Retinal pigment epithelial cell (primary cell): ENCODE measurements around the gene KRT28.
A peak's percentile ranks its signal among the peaks of the same experiment; 100 is the strongest.

ENCODE experiments used
- DNase-seq: peaks from one replicate; pipeline ENCODE4 v3.0.0-alpha.2; 2010; ENCODE audit warnings: low read depth
- H3K4me3 ChIP-seq: 2 replicates; pipeline ENCODE4 v1.5.1; 2011; ENCODE audit warnings: mild to moderate bottlenecking, low read length, control low read depth, moderate library complexity
- CTCF ChIP-seq: conservative IDR thresholded peaks from 2 replicates; pipeline ENCODE4 v1.5.1; 2011; ENCODE audit warnings: low read depth, low read length, control low read depth, inconsistent platforms

The KRT28 gene

DNA sequence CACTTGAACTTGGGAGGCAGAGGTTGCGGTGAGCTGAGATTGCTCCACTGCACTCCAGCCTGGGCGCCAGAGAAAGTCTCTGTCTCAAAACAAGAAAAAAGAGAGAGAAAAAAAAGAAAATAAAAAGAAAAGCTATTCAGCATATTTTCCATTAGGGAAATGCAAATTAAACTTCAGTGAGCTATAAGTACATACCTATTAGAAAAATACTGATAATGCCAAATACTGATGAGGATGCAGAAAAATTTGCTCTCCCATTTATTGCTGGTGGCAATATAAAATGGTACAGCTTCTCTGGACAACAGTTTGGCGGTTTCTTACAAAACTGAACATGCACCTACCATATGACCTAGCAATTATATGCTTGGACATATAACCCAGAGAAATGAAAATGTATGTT, 12.9 kb upstream of the KRT28 start:
- no peak for TF ChIP-seq CTCF
- no peak for DNase-seq
- H3K4me3 ChIP-seq, result no peak overlapping the region

- TF ChIP-seq CTCF, result no peak
- H3K4me3 ChIP-seq, result no peak overlapping the region
- no peak for DNase-seq
Measured at GRCh38 chr17:40810494-40810893, 10.7 kb upstream of the KRT28 start.

- no peak for DNase-seq
- H3K4me3 ChIP-seq, result no peak overlapping the region
- no peak for TF ChIP-seq CTCF
Measured at GRCh38 chr17:40809721-40810421, 10.1 kb upstream of the KRT28 start.

DNA sequence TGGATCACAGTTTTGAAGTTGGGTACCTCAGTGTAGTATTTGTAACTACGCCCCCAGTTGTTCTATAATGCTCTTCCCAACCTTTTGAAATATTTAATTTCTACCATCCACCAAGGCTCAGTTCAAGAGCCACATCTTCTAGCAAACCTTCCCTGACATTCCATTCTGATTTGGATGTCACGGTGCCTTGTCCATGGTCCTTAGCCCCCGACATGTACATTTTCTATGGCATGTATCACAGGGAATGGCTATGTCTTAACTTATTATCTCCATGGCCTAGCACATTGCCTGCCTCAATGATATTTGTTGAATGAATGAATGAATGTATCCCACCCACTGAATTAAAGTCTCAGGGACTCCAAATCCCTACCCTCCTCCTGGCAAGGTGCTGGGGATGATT, 6.4 kb upstream of the KRT28 start:
- no peak for DNase-seq
- no peak overlapping the region for H3K4me3 ChIP-seq
- TF ChIP-seq CTCF, result no peak

- DNase-seq, result no peak
- TF ChIP-seq CTCF, result peak; percentile 92
Measured at GRCh38 chr17:40803617-40804082, 3.9 kb upstream of the KRT28 start.

GRCh38 chr17:40801157-40801556, 1.4 kb upstream of the KRT28 start:
- no peak overlapping the region for H3K4me3 ChIP-seq
- no peak for DNase-seq
- TF ChIP-seq CTCF, result no peak

More at GRCh38 chr17:40803617-40804082, 3.9 kb upstream of the KRT28 start:
- no peak overlapping the region for H3K4me3 ChIP-seq

GRCh38 chr17:40800381-40800780, 622 bp upstream of the KRT28 start:
- no peak overlapping the region for H3K4me3 ChIP-seq
- DNase-seq, result no peak
- no peak for TF ChIP-seq CTCF
